Gastrocnemius medialis (tissue), 4 donors: ENCODE data around the gene PRICKLE4. TPM values are rescaled to one million over a fixed set of nuclear protein-coding genes. Genes with fewer than 3 reads are reported as not detected.
"Not testable (repeated sequence)": the region's sequence is repeated elsewhere in the genome, so short reads cannot be mapped to it uniquely, and the experiment has no call there.

Experiments used
- ATAC-seq, 2 donors: fragments of 150-250 bp; one replicate each; pipeline ENCODE4 v1.9.1; 2016
- DNase-seq, 2 donors: peaks; one replicate each; pipeline ENCODE4 v3.0.0-alpha.2; 2019
- H3K27ac ChIP-seq, 4 donors: fragments of 200-600 bp; sonication (generic); 1 replicate in 1 of 4; 2 replicates in 3 of 4; pipeline ENCODE4 v1.5.1; 2016 to 2018; ENCODE audit warnings: mild to moderate bottlenecking in 2 of 4, moderate library complexity in 1 of 4
- H3K27me3 ChIP-seq, 3 donors: fragments of 200-600 bp; sonication (generic) in 2 of 3; 1 replicate in 1 of 3; 2 replicates in 2 of 3; pipeline versions ENCODE4 v1.5.1 to v1.6.0; 2016 to 2019; ENCODE audit warnings: mild to moderate bottlenecking in 1 of 3, moderate library complexity in 1 of 3
- H3K36me3 ChIP-seq, 2 donors: fragments of 200-600 bp; sonication (generic) in 1 of 2; one replicate each; pipeline ENCODE4 v1.5.1; 2017 to 2018
- H3K4me1 ChIP-seq, 2 donors: fragments of 200-600 bp; sonication (generic) in 1 of 2; one replicate each; pipeline ENCODE4 v1.5.1; 2016 to 2017; ENCODE audit warnings: mild to moderate bottlenecking in 2 of 2
- H3K4me3 ChIP-seq, 4 donors: fragments of 200-600 bp; sonication (generic) in 3 of 4; 1 replicate in 1 of 4; 2 replicates in 3 of 4; pipeline ENCODE4 v1.5.1; 2016 to 2019; ENCODE audit warnings: mild to moderate bottlenecking in 2 of 4
- H3K9me3 ChIP-seq, 3 donors: fragments of 200-600 bp; sonication (generic) in 2 of 3; 1 replicate in 1 of 3; 2 replicates in 2 of 3; pipeline ENCODE4 v1.5.1; 2016 to 2019
- POLR2A ChIP-seq, 2 donors: fragments of 450-650 bp; IDR thresholded peaks; one replicate each; pipeline ENCODE4 v1.6.1; 2017; ENCODE audit warnings: antibody characterized with exemption in 2 of 2, mild to moderate bottlenecking in 2 of 2, moderate library complexity in 2 of 2
- in situ Hi-C, 4 donors: fragments of 200-750 bp; cut with MboI; loops; one replicate each; pipeline versions ENCODE4 v1.15.0 to v1.8.0; 2017; ENCODE audit warnings: low sequenced_read_pairs in 4 of 4
- intact Hi-C: fragments of 100-400 bp; cut with DNase I; formaldehyde crosslinking; loops from one replicate; pipeline ENCODE4 v1.15.1; 2023; ENCODE audit warnings: low total_unique reads
- total RNA-seq, 4 donors: library from RNA; depleted of rRNA; stranded (reverse); fragments of >200 nt; gene quantifications; one replicate each; pipeline versions ENCODE4 v1.1.0 to v1.2.3, GENCODE V29; 2016
- TF ChIP-seq, protein P1 (sequence below), 5 experiments: fragments of 450-650 bp in 3 of 5; fragments of 200-600 bp in 2 of 5; sonication (generic) in 2 of 5; IDR thresholded peaks in 4 of 5; conservative IDR thresholded peaks in 1 of 5; 1 replicate in 4 of 5; 2 replicates in 1 of 5; pipeline ENCODE4 v1.5.1; 2016 to 2019; ENCODE audit warnings: antibody characterized with exemption in 5 of 5, mild to moderate bottlenecking in 3 of 5, moderate library complexity in 3 of 5

The PRICKLE4 gene
- total RNA-seq, 4 donors from 2014 or later, result 0.59 to 6.2 (median 1.8) TPM

DNA sequence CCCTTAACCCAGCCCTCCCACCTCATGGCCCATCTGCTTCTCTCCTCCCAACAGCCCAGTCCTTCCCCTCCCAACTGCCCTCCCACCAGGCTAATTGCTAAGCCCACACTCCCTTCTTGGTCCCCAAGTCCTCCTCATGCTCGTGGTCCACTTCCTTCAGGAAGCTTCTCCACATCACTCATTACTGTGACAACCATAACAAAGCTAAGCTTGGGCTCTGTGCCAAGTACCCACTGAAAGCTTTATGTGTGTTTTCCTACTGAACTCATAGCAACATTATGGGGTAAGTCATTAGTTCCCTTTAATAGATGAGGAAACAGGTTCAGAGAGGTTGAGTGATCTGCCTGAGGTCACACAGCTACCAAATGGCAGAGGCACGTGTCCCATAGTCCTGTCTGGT, 17.1 kb upstream of the PRICKLE4 start:
- Histone ChIP-seq H3K9me3 (no peaks in the 10 kb centered on the region), H3K27ac (no peak overlapping the region), H3K4me1 (no peaks in the 10 kb centered on the region), H3K36me3 (no peaks in the 10 kb centered on the region), H3K27me3 (no peaks in the 10 kb centered on the region), H3K4me3 (no peak overlapping the region)
- intact Hi-C loops, result no loop called here
- ATAC-seq (no peak), DNase-seq (no peak)
- TF ChIP-seq, protein P1, sequence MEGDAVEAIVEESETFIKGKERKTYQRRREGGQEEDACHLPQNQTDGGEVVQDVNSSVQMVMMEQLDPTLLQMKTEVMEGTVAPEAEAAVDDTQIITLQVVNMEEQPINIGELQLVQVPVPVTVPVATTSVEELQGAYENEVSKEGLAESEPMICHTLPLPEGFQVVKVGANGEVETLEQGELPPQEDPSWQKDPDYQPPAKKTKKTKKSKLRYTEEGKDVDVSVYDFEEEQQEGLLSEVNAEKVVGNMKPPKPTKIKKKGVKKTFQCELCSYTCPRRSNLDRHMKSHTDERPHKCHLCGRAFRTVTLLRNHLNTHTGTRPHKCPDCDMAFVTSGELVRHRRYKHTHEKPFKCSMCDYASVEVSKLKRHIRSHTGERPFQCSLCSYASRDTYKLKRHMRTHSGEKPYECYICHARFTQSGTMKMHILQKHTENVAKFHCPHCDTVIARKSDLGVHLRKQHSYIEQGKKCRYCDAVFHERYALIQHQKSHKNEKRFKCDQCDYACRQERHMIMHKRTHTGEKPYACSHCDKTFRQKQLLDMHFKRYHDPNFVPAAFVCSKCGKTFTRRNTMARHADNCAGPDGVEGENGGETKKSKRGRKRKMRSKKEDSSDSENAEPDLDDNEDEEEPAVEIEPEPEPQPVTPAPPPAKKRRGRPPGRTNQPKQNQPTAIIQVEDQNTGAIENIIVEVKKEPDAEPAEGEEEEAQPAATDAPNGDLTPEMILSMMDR (IDR thresholded peaks at IDR 0.05 in 4 of 5, conservative IDR thresholded peaks at IDR 0.05 in 1 of 5), result no peak
- no peak for TF ChIP-seq POLR2A (IDR thresholded peaks at IDR 0.05)
- in situ Hi-C loops, result loop anchor here in 1 of 4 donors (25.0 kb wide), 1 partner anchor 151 kb away; no protein-coding TSS in a partner anchor

DNA sequence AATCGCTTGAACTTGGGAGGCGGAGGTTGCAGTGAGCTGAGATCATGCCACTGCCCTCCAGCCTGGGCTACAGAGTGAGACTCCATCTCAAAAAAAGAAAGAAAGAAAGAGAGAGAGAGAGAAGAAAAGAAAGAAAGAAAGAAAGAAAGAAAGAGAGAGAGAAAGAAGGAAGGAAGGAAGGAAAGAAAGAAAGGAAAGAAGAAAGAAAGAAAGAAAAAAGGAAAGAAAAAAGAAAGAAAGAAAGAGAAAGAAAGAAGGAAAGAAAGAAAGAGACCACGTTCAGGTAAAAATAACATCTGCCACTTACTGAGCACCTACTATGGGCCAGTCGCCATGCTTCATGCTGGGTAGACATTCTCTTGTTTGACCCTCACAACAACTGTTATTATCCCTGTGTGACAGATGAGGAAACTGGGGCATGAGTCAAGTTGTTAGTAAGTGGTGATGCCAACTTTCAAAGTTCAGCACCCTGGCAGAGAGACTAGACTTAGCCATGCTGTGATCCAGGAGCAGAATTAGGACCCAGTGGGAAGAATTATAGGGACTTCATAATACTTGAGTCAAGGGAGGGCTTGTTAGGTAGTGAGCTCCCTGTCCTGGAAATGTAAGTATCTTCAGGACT, 14.4 kb upstream of the PRICKLE4 start:
- H3K4me1 ChIP-seq, H3K27ac ChIP-seq, H3K27me3 ChIP-seq, intact Hi-C loops, ATAC-seq, H3K9me3 ChIP-seq, H3K4me3 ChIP-seq, DNase-seq: not testable (repeated sequence)
- in situ Hi-C loops, result loop anchor here in 1 of 4 donors (25.0 kb wide), 1 partner anchor 154 kb away; no protein-coding TSS in a partner anchor
- H3K36me3 ChIP-seq, result peaks cover 0 to 13% of the 10 kb centered on the region in 2 donors

DNA sequence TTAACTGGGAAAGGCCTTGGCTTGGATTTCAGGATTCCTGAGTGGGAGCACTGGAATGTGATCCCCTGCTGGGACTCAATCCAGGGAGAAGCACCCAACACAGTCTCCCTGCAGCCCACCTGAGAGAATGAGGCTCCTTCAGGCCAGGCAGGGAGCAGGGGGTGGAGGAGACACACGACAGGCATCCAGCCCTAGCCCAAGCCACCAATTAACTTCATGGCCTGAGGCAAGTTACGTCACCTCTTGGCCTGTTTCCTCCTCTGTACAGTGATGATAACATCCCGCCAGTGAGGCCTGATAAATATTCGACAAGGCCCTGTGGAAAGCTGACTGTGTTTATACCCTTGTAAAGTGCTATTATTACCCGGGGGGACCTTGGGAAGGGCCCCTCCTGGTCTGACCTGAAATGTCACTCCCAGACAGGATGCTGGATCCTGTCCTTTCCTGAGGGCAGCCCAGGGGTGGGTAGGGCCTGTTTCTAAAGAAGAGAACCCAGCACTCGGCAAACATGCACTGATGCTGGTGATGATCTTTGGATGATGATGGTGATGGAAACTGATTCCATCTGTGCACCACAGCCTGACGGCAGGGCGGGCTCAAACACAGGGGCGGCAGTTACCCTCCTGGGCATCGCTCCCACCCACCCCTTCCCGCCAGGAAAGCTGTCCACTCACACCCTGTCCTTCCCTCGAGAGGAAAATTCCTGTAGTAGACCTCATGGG, 13.3 kb upstream of the PRICKLE4 start:
- no peaks in the 10 kb centered on the region for H3K4me1 ChIP-seq
- no peaks in the 10 kb centered on the region for H3K27me3 ChIP-seq
- H3K27ac ChIP-seq, result no peak overlapping the region
- H3K36me3 ChIP-seq, result peaks cover 0 to 24% of the 10 kb centered on the region in 2 donors
- intact Hi-C loops (no loop called here), in situ Hi-C loops (loop anchor here in 1 of 4 donors (25.0 kb wide), 1 partner anchor 155 kb away; no protein-coding TSS in a partner anchor)
- ATAC-seq (no peak), DNase-seq (no peak)
- H3K9me3 ChIP-seq, result no peaks in the 10 kb centered on the region
- no peak overlapping the region for H3K4me3 ChIP-seq
- TF ChIP-seq POLR2A (IDR thresholded peaks at IDR 0.05), result no peak
- TF ChIP-seq, protein P1 (IDR thresholded peaks at IDR 0.05 in 4 of 5, conservative IDR thresholded peaks at IDR 0.05 in 1 of 5), result no peak

DNA sequence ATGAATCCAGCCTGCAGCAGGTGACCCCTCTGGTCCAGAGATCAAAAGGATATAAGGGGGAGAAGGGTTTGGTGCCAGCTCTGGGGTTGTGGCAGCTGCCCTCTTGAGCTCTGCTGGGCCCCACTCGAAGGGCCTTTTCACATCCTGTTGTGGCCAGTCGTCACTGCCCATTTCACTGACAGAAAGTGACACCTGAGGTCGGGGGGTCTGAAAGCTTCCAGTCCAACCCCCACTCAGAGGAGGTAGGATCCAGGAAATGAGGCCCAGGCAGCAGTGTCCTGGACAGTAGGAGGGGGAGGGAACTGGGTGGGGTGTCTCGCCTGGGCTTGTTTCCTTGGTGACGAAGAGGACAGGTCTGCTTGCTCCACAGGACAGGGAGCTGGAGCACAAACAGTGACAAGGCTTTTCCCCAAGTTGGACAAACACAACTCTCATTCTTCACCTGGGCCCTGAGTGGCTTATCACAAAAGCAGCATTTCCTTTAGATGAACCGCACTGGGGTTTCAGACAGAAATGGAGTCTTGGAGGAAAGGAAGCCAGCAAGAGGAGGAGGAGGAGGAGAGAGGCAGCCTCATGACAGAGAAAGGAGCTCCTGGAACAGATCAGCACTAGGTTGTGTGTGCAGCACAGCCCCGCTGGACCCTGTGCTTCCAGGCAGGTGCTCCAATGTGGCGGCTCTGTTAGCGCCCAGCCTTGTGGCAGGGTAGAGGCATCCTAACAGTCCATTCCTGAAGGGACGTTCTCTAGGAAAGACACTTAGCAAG, 11.9 kb upstream of the PRICKLE4 start:
- Histone ChIP-seq H3K27ac (no peak overlapping the region), H3K36me3 (peaks cover 0 to 32% of the 10 kb centered on the region in 2 donors), H3K4me3 (no peak overlapping the region), H3K27me3 (no peaks in the 10 kb centered on the region), H3K9me3 (no peaks in the 10 kb centered on the region), H3K4me1 (no peaks in the 10 kb centered on the region)
- in situ Hi-C loops, result loop anchor here in 1 of 4 donors (25.0 kb wide), 1 partner anchor 156 kb away; no protein-coding TSS in a partner anchor
- no peak for TF ChIP-seq POLR2A (IDR thresholded peaks at IDR 0.05)
- TF ChIP-seq, protein P1 (IDR thresholded peaks at IDR 0.05 in 4 of 5, conservative IDR thresholded peaks at IDR 0.05 in 1 of 5), result no peak
- intact Hi-C loops, result no loop called here
- no peak for ATAC-seq
- DNase-seq, result no peak
